ENCODE results near the gene CPEB1. TPM values are rescaled to one million over a fixed set of nuclear protein-coding genes. Genes with fewer than 3 reads are reported as not detected.

Gene CPEB1
- total RNA-seq, 1 donor from 2014 or later: 10.6 TPM

DNA sequence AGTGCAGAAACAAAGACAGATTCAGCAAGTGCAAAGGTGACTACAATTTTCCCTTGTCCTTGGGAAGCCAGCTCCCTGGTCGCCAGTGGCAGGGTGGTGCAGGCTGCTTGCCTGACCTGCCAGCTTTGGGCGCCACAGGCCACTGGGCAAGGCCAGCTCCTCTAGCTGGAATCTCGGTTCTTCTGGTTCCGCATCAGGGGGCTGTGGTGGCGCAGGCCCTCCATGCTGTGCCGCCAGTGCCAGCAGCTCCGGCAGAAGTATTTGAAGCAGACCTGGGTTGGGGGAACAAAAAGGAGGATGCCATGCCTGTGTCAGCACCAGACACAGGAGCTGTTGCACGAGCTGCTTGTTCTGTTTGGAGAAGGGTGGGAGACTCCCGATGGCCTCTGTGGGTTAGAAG, 102.7 kb downstream of the CPEB1 start:
- Histone ChIP-seq H3K4me1 (peaks cover 11% of the 10 kb centered on the region), H3K27ac (peak overlapping the region; percentile 4), H3K27me3 (no peaks in the 10 kb centered on the region), H3K4me3 (no peak overlapping the region), H3K36me3 (no peaks in the 10 kb centered on the region), H3K9me3 (no peaks in the 10 kb centered on the region)
- DNase-seq (ENCODE audit: extremely low spot score in 2 of 2): no peak
- no peak for TF ChIP-seq POLR2AphosphoS5 (IDR thresholded peaks at IDR 0.05; ENCODE audit: insufficient read depth in 1 of 2, low read depth in 1 of 2)
- TF ChIP-seq, protein P1, sequence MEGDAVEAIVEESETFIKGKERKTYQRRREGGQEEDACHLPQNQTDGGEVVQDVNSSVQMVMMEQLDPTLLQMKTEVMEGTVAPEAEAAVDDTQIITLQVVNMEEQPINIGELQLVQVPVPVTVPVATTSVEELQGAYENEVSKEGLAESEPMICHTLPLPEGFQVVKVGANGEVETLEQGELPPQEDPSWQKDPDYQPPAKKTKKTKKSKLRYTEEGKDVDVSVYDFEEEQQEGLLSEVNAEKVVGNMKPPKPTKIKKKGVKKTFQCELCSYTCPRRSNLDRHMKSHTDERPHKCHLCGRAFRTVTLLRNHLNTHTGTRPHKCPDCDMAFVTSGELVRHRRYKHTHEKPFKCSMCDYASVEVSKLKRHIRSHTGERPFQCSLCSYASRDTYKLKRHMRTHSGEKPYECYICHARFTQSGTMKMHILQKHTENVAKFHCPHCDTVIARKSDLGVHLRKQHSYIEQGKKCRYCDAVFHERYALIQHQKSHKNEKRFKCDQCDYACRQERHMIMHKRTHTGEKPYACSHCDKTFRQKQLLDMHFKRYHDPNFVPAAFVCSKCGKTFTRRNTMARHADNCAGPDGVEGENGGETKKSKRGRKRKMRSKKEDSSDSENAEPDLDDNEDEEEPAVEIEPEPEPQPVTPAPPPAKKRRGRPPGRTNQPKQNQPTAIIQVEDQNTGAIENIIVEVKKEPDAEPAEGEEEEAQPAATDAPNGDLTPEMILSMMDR (IDR thresholded peaks at IDR 0.05): no peak
- no peak for TF ChIP-seq POLR2A (IDR thresholded peaks at IDR 0.05)
- intact Hi-C loops (cut with DNase I): no loop called here

DNA sequence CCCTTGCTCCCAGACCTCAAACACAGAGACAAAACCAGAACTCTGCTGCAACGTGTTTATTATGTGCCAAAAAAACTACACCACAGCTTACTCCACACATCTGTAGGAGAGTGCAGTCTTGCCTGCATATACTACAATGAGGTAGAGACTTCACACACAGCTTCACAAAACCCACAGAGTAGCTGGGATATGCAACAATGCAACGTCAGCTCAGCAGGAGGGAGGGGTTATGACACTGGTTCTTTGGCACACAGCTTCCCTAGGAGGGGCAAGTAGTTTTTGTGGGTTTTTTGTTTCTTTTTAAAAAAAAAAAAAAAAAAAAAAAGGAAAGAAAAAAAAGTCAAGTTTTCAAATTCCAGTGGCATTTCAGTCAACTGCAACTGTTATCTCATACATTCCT, 104.0 kb downstream of the CPEB1 start:
- intact Hi-C loops (cut with DNase I): no loop called here
- no peaks in the 10 kb centered on the region for H3K9me3 ChIP-seq

DNA sequence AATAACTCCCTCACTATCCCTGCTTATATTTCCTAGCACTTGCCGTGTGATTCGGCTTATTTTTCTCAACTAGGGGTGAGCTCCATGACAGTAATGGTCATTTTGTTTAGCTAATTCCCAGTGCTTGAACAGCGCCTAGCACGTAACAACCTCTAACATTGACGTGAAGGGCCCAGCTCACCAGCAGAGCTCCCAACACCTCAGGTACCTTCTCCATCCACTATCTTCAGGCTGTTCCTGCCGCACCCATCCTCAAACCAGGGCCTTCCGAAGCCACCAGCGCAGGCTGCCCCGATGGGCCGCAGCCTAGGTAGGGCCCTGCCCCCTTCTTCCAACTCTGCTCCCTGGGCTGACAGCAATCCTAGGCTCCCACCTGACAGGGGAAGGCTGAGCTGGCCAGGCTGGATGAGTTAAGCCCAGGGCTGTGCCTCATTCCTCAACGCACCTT, 106.2 kb downstream of the CPEB1 start:
- no peaks in the 10 kb centered on the region for H3K9me3 ChIP-seq
- no peaks in the 10 kb centered on the region for H3K27me3 ChIP-seq
- no peak for DNase-seq (ENCODE audit: extremely low spot score in 2 of 2)
- peaks cover 0 to 30% of the 10 kb centered on the region in 2 donors for H3K36me3 ChIP-seq
- peak overlapping the region; percentile 88 for H3K4me3 ChIP-seq
- intact Hi-C loops (cut with DNase I): no loop called here
- H3K27ac ChIP-seq: peak overlapping the region; percentile 73
- TF ChIP-seq, protein P1 (IDR thresholded peaks at IDR 0.05): no peak
- TF ChIP-seq POLR2A (IDR thresholded peaks at IDR 0.05) (no peak), POLR2AphosphoS5 (IDR thresholded peaks at IDR 0.05; ENCODE audit: insufficient read depth in 1 of 2, low read depth in 1 of 2) (no peak)
- H3K4me1 ChIP-seq: peaks cover 41% of the 10 kb centered on the region

More for the DNA sequence above, 104.0 kb downstream of the CPEB1 start:
- peaks cover 0 to 8% of the 10 kb centered on the region in 2 donors for H3K36me3 ChIP-seq
- H3K4me1 ChIP-seq: peaks cover 24% of the 10 kb centered on the region
- H3K27ac ChIP-seq: peak overlapping the region; percentile 64
- DNase-seq (ENCODE audit: extremely low spot score in 2 of 2): no peak
- no peaks in the 10 kb centered on the region for H3K27me3 ChIP-seq
- no peak overlapping the region for H3K4me3 ChIP-seq
- TF ChIP-seq, protein P1 (IDR thresholded peaks at IDR 0.05): no peak
- TF ChIP-seq POLR2A (IDR thresholded peaks at IDR 0.05): no peak
- TF ChIP-seq POLR2AphosphoS5 (IDR thresholded peaks at IDR 0.05; ENCODE audit: insufficient read depth in 1 of 2, low read depth in 1 of 2): no peak

DNA sequence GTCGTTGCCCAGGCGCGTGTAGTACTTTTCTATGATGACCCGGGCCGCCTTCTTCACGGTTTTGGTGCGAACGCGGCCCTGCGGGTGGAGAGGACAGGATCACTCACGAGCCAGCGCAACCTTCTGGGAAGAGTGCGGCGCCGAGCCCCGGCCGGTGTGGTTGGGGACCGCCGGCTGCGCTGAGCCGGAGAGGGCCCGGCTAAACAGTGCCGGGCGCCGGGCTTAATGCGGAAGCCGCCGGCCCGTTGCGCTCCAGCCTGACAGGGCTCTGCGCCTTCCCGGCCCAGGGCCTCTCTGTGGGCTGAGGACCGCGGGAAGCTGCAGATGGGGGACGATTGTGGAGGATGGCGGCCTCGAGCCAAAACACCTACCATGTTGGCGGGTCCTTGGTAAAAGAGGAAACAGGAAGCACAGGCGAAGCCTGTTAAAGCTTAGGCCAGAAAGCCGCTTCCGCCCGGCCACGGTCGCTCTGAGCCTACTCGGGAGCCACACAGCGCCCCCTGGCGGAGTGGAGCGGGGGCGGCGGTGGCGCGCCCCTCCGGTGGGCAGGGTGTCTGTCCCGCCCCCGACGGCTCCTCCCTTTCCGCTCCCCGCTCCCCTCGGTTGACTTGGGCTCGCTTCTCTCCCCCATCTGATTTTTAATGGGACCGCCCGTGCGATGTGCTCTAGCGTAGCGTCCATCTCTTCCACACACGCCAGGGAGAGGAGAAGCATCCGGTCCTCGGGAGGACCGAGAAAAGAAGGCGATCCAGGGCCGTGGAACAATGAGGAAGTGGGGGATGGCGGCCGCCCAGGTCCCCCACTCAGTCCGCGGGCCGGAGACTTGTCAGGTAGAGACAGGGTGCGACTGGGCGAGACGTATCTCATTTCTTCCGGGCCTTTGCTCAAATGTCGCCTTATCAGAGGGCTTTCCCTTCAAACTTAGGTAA, 106.8 kb downstream of the CPEB1 start, which contains the start of gene RPS17:
TSS of gene RPS17 (minus strand) at position 403 of the 929 bp plus-strand sequence. CDS start at position 374, 29 bp downstream.
- DNase-seq (ENCODE audit: extremely low spot score in 2 of 2): peak in 1 of 2 donors; percentile 94
- intact Hi-C loops (cut with DNase I): no loop called here
- no peaks in the 10 kb centered on the region for H3K27me3 ChIP-seq
- TF ChIP-seq, protein P1 (IDR thresholded peaks at IDR 0.05): peak; percentile 88 to 99 (median 94)
- TF ChIP-seq POLR2A (IDR thresholded peaks at IDR 0.05) (peak in 1 of 2 donors; percentile 66), POLR2AphosphoS5 (IDR thresholded peaks at IDR 0.05; ENCODE audit: insufficient read depth in 1 of 2, low read depth in 1 of 2) (peak; percentile 97)
- H3K9me3 ChIP-seq: no peaks in the 10 kb centered on the region
- H3K4me1 ChIP-seq: peaks cover 41% of the 10 kb centered on the region
- peaks cover 0 to 37% of the 10 kb centered on the region in 2 donors for H3K36me3 ChIP-seq
- peak within 1 kb of the TSS; percentile 88 for H3K4me3 ChIP-seq
- peak within 1 kb of the TSS; percentile 73 for H3K27ac ChIP-seq
